H1 (cell line): ENCODE results near the gene YWHAE. TPM values are rescaled to one million over a fixed set of nuclear protein-coding genes. Genes with fewer than 3 reads are reported as not detected.

Source experiments
- BRCA1 ChIP-seq: IDR thresholded peaks from 2 replicates; pipeline ENCODE4 v1.6.1; 2012; ENCODE audit warnings: low read depth, low read length, improper control_type of control experiment
- FOSL1 ChIP-seq: IDR thresholded peaks from 2 replicates; pipeline ENCODE4 v1.6.1; 2011; ENCODE audit warnings: mild to moderate bottlenecking, low read depth, low read length, moderate library complexity; ENCODE audit not compliant: insufficient read depth
- SIRT6 ChIP-seq: IDR thresholded peaks from one replicate; pipeline ENCODE4 v1.7.1; 2012; ENCODE audit warnings: low read length, inconsistent platforms
- SP2 ChIP-seq: IDR thresholded peaks from 2 replicates; pipeline ENCODE4 v1.6.1; 2012; ENCODE audit warnings: mild to moderate bottlenecking, low read length, inconsistent platforms
- SRF ChIP-seq: IDR thresholded peaks from 2 replicates; pipeline ENCODE4 v1.6.1; 2011; ENCODE audit warnings: mild to moderate bottlenecking, low read depth, low read length, moderate library complexity
- SUZ12 ChIP-seq: fragments of 200-600 bp; sonication (generic); IDR thresholded peaks from 2 replicates; pipeline ENCODE4 v1.6.1; 2012; ENCODE audit warnings: mild to moderate bottlenecking, inconsistent platforms, low read length, moderate library complexity, mixed read lengths
- polyA plus RNA-seq, 7 experiments: library from polyadenylated mRNA; depleted of rRNA in 3 of 7; stranded (reverse) in 5 of 7; unstranded in 2 of 7; fragments of >200 nt in 5 of 7; fragments of 200-250 nt in 2 of 7; gene quantifications; 1 replicate in 5 of 7; 2 replicates in 1 of 7; 4 replicates in 1 of 7; pipeline versions ENCODE4 v1.2.1 to v1.2.3, GENCODE V29; 2011 to 2013; ENCODE audit warnings: missing spikeins in 2 of 7, mixed read lengths in 2 of 7
- total RNA-seq: library from RNA; stranded (reverse); fragmentation: NEBNext Ultra II Directional; extraction: Animal tissue kit (Norgen Biotek cat#: 25700); gene quantifications from 2 replicates; pipeline ENCODE4 v1.2.1, GENCODE V29; 2021

YWHAE gene
- total and polyA plus RNA-seq, 2 of the 8 experiments (the other 6 are each of a cell fraction or from before 2014, with no cell fraction given), result 559 to 1,186 TPM

DNA sequence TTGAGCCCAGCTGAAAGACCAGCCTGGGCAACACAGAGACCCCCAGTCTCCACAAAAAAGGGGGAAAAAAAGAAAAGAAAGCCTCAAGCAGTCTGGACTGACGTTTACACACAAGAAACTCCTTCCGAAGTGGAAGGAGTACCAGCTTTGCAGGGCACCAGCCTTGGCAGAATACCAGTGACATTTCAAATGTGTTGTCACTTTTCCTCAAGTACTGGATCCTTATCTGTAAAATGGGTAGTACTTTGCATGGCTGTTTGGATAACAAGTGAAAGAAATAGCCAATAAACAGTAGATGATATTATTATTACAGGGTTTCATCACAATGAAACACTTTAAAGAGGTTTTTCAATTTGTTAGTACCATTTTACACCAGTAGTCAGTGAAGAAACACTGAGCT is 14.2 kb downstream of the YWHAE start (continued):
- TF ChIP-seq SRF, result no peak
- no peak for TF ChIP-seq SUZ12
- TF ChIP-seq BRCA1, result no peak
- TF ChIP-seq FOSL1, result no peak
- TF ChIP-seq SIRT6, result no peak
- TF ChIP-seq SP2, result no peak
